Transverse colon (tissue), 3 donors: Measurements from ENCODE around the gene TRIM9.
"Not testable (repeated sequence)": the region's sequence is repeated elsewhere in the genome, so short reads cannot be mapped to it uniquely, and the experiment has no call there.

ENCODE experiments used
- CTCF ChIP-seq, 5 experiments: fragments of 200-600 bp in 3 of 5; fragments of 450-650 bp in 2 of 5; sonication (generic) in 3 of 5; IDR thresholded peaks; 1 replicate in 2 of 5; 2 replicates in 3 of 5; pipeline ENCODE4 v1.5.1; 2016 to 2017; ENCODE audit warnings: antibody characterized with exemption in 5 of 5, inconsistent platforms in 3 of 5, mild to moderate bottlenecking in 2 of 5, moderate library complexity in 1 of 5
- EP300 ChIP-seq: sonication (generic); formaldehyde crosslinking; IDR thresholded peaks from one replicate; pipeline ENCODE4 v1.6.1; 2017; ENCODE audit warnings: antibody characterized with exemption, low read depth
- POLR2A ChIP-seq: fragments of 450-650 bp; IDR thresholded peaks from one replicate; pipeline ENCODE4 v1.6.1; 2016; ENCODE audit warnings: antibody characterized with exemption, mild to moderate bottlenecking, moderate library complexity

- TF ChIP-seq EP300; CTCF (IDR thresholded peaks at IDR 0.05); POLR2A: not testable (repeated sequence)
Measured at GRCh38 chr14:50941638-50942037, 153.3 kb downstream of the TRIM9 start.
